Measurements from ENCODE around the gene SPC25.

GRCh38 chr2:168855601-168856000, 34.6 kb downstream of the SPC25 start:
- TF ChIP-seq, protein P1, sequence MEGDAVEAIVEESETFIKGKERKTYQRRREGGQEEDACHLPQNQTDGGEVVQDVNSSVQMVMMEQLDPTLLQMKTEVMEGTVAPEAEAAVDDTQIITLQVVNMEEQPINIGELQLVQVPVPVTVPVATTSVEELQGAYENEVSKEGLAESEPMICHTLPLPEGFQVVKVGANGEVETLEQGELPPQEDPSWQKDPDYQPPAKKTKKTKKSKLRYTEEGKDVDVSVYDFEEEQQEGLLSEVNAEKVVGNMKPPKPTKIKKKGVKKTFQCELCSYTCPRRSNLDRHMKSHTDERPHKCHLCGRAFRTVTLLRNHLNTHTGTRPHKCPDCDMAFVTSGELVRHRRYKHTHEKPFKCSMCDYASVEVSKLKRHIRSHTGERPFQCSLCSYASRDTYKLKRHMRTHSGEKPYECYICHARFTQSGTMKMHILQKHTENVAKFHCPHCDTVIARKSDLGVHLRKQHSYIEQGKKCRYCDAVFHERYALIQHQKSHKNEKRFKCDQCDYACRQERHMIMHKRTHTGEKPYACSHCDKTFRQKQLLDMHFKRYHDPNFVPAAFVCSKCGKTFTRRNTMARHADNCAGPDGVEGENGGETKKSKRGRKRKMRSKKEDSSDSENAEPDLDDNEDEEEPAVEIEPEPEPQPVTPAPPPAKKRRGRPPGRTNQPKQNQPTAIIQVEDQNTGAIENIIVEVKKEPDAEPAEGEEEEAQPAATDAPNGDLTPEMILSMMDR (optimal IDR thresholded peaks at IDR 0.05 in 1 of 3, IDR thresholded peaks at IDR 0.05 in 1 of 3, conservative IDR thresholded peaks at IDR 0.05 in 1 of 3; ENCODE audit: extremely low read depth in 1 of 3, insufficient read depth in 2 of 3, low read length in 3 of 3), result no peak
- no peak for TF ChIP-seq EZH2 (IDR thresholded peaks at IDR 0.05; ENCODE audit: low read length)
